ENCODE data around the gene NFIA. TPM values are rescaled to one million over a fixed set of nuclear protein-coding genes. Genes with fewer than 3 reads are reported as not detected.

NFIA gene
- total and polyA plus RNA-seq, 2 donors (not counting 1 experiment from before 2014, with no cell fraction given), result 0.28 to 0.54 TPM

DNA sequence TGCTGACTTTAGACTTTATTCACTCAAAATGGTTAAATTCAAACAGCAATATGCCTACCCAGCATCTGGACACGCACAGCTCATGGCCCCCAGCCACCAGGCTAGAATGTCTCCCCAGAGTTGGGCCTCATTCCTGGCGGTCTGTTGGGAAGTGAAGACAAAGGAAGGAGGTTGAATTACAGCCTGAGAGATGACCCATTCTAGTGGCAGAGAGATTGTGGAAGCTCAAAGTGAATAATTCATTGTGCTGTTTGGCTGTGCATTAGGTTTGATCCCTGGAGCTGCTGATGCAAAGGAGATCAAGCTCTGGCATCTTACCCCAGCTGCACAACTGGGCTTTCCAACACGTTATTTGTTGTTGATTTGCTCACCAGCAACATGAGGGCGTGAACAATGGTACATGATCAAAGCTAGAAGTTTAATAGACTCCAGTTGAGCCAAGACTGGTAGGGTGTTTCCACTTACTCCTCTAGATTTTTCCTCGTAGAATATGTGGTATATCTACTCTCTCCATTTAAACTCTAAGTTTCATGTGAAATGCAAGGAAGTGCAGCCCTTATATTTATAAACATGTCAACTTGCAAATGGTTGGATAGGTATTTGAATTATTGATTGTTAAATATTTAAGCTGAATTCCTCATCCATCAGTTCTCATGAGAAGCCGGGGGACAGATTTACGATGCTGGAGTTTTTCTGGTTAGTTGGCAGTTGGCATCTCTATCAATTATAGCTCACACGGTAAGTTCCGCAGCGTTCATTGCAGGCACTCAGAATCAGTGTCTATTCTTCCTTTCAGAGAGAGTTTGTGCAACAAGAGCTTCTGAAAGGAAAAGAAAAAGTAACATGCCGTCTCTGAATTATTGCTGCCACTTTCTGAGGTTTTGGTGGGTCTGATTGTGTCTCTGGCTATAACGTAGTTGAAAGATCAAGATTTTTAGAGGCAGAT lies 419.9 kb downstream of the NFIA start:
- intact Hi-C loops (cut with micrococcal nuclease), result no loop called here
- H3K4me2 ChIP-seq (replicated peaks; ENCODE audit: low read depth, low read length, poor library complexity, severe bottlenecking), result no peak overlapping the region
- no peaks in the 10 kb centered on the region for H3K36me3 ChIP-seq (replicated peaks in 1 of 2; ENCODE audit: control extremely low read depth in 1 of 2, control insufficient read depth in 1 of 2, extremely low read depth in 1 of 2, insufficient read depth in 2 of 2, low read length in 1 of 2)
- no peak for TF ChIP-seq EZH2 (IDR thresholded peaks at IDR 0.05; ENCODE audit: borderline replicate concordance, insufficient read depth, low read depth, low read length, poor library complexity, severe bottlenecking)
- TF ChIP-seq, protein P1, sequence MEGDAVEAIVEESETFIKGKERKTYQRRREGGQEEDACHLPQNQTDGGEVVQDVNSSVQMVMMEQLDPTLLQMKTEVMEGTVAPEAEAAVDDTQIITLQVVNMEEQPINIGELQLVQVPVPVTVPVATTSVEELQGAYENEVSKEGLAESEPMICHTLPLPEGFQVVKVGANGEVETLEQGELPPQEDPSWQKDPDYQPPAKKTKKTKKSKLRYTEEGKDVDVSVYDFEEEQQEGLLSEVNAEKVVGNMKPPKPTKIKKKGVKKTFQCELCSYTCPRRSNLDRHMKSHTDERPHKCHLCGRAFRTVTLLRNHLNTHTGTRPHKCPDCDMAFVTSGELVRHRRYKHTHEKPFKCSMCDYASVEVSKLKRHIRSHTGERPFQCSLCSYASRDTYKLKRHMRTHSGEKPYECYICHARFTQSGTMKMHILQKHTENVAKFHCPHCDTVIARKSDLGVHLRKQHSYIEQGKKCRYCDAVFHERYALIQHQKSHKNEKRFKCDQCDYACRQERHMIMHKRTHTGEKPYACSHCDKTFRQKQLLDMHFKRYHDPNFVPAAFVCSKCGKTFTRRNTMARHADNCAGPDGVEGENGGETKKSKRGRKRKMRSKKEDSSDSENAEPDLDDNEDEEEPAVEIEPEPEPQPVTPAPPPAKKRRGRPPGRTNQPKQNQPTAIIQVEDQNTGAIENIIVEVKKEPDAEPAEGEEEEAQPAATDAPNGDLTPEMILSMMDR (IDR thresholded peaks at IDR 0.05), result no peak
- H3K4me1 ChIP-seq (ENCODE audit: control insufficient read depth in 2 of 2, insufficient read depth in 2 of 2, low read length in 2 of 2), result no peaks in the 10 kb centered on the region
- ATAC-seq (ENCODE audit: low read depth) (no peak), DNase-seq (no peak)
- Mint-ChIP-seq H3K4me3 (no peak overlapping the region), H3K27ac (no peak overlapping the region), H3K4me1 (no peaks in the 10 kb centered on the region), H3K9me3 (ENCODE audit: insufficient read depth) (no peaks in the 10 kb centered on the region), H3K27me3 (peaks cover 17% of the 10 kb centered on the region)
- H2AFZ ChIP-seq (ENCODE audit: insufficient read depth, low read depth, low read length, poor library complexity, severe bottlenecking), result peak overlapping the region; percentile 28
- no peak overlapping the region for H3K4me3 ChIP-seq (ENCODE audit: control extremely low read depth in 1 of 5, extremely low read depth in 1 of 5, insufficient read depth in 1 of 5, low read depth in 2 of 5, low read length in 4 of 5)
- H4K20me1 ChIP-seq (ENCODE audit: control insufficient read depth, insufficient read depth, low read length, poor library complexity, severe bottlenecking), result no peaks in the 10 kb centered on the region
- peaks cover 0 to 5% (median 0%) of the 10 kb centered on the region in 4 experiments for H3K27me3 ChIP-seq (replicated peaks in 1 of 4; ENCODE audit: control extremely low read depth in 1 of 4, control insufficient read depth in 3 of 4, insufficient read depth in 4 of 4, low read length in 3 of 4)
- H3K9ac ChIP-seq (ENCODE audit: low read length), result no peak overlapping the region
- CTCF ChIA-PET, result no interaction called here
- POLR2A ChIA-PET, result no interaction called here
- H3K79me2 ChIP-seq (ENCODE audit: control insufficient read depth, insufficient read depth, low read length), result no peaks in the 10 kb centered on the region
- 32% methylated on average over 4 of the region's 12 CpGs for WGBS (ENCODE audit: insufficient coverage)
- no peak overlapping the region for H3K27ac ChIP-seq (ENCODE audit: low read length in 2 of 2)
- H3K9me3 ChIP-seq (ENCODE audit: control extremely low read depth in 1 of 3, control insufficient read depth in 2 of 3, insufficient read depth in 1 of 3, low read length in 2 of 3), result no peaks in the 10 kb centered on the region

DNA sequence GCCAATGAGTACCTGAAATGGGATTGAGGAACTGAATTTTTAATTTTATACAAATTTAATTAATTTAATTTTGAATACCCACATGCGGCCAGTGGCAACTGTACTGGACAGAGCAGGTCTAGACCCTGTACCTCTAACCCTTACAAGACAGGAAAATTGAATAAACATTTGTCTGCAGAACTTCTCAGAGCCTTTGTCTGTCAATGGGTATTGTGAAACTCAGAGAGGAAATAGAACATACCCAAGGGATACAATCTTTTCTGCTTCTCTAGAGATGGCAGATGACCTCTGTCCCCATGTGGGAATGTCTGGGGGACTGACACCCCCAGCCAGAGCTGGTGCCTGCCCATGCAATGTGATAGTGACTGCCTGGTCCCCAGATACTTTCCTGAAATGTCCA lies 421.9 kb downstream of the NFIA start:
- Histone ChIP-seq H3K27me3 (replicated peaks in 1 of 4; ENCODE audit: control extremely low read depth in 1 of 4, control insufficient read depth in 3 of 4, insufficient read depth in 4 of 4, low read length in 3 of 4) (peaks cover 0 to 5% (median 0%) of the 10 kb centered on the region in 4 experiments), H3K36me3 (replicated peaks in 1 of 2; ENCODE audit: control extremely low read depth in 1 of 2, control insufficient read depth in 1 of 2, extremely low read depth in 1 of 2, insufficient read depth in 2 of 2, low read length in 1 of 2) (no peaks in the 10 kb centered on the region), H3K4me2 (replicated peaks; ENCODE audit: low read depth, low read length, poor library complexity, severe bottlenecking) (no peak overlapping the region), H4K20me1 (ENCODE audit: control insufficient read depth, insufficient read depth, low read length, poor library complexity, severe bottlenecking) (no peaks in the 10 kb centered on the region), H3K27ac (ENCODE audit: low read length in 2 of 2) (no peak overlapping the region), H3K79me2 (ENCODE audit: control insufficient read depth, insufficient read depth, low read length) (no peaks in the 10 kb centered on the region), H2AFZ (ENCODE audit: insufficient read depth, low read depth, low read length, poor library complexity, severe bottlenecking) (no peak overlapping the region), H3K9ac (ENCODE audit: low read length) (no peak overlapping the region), H3K4me1 (ENCODE audit: control insufficient read depth in 2 of 2, insufficient read depth in 2 of 2, low read length in 2 of 2) (no peaks in the 10 kb centered on the region), H3K9me3 (ENCODE audit: control extremely low read depth in 1 of 3, control insufficient read depth in 2 of 3, insufficient read depth in 1 of 3, low read length in 2 of 3) (no peaks in the 10 kb centered on the region), H3K4me3 (ENCODE audit: control extremely low read depth in 1 of 5, extremely low read depth in 1 of 5, insufficient read depth in 1 of 5, low read depth in 2 of 5, low read length in 4 of 5) (no peak overlapping the region)
- TF ChIP-seq, protein P1 (IDR thresholded peaks at IDR 0.05), result no peak
- no peak for TF ChIP-seq EZH2 (IDR thresholded peaks at IDR 0.05; ENCODE audit: borderline replicate concordance, insufficient read depth, low read depth, low read length, poor library complexity, severe bottlenecking)
- Mint-ChIP-seq H3K27me3 (peaks cover 11% of the 10 kb centered on the region), H3K9me3 (ENCODE audit: insufficient read depth) (no peaks in the 10 kb centered on the region), H3K27ac (no peak overlapping the region), H3K4me3 (no peak overlapping the region), H3K4me1 (no peaks in the 10 kb centered on the region)
- ChIA-PET POLR2A (no interaction called here), CTCF (no interaction called here)
- no CpG with 5 or more reads among the region's 1 CpG for WGBS (ENCODE audit: insufficient coverage)
- no peak for ATAC-seq (ENCODE audit: low read depth)
- DNase-seq, result no peak
- intact Hi-C loops (cut with micrococcal nuclease), result no loop called here

Measured in B cell (primary cell).